ENCODE measurements around the gene RPA1. TPM values are rescaled to one million over a fixed set of nuclear protein-coding genes. Genes with fewer than 3 reads are reported as not detected.

Gene RPA1
- total and polyA plus RNA-seq, 10 of the 15 experiments (the other 5 are each of a cell fraction or from before 2014, with no cell fraction given): 35.9 to 198 (median 71.2) TPM

GRCh38 chr17:1807890-1808289 is 21.9 kb upstream of the RPA1 start:
- CTCF ChIA-PET: interaction anchor here (0.5 kb wide), 1 partner anchor 483 kb away, joined by 3 read pairs; no protein-coding TSS in a partner anchor
- H3K4me3 ChIP-seq: no peak overlapping the region
- H3K36me3 ChIP-seq (ENCODE audit: control insufficient read depth in 2 of 2, insufficient read depth in 2 of 2, low read length in 1 of 2): peaks cover 6 to 12% of the 10 kb centered on the region in 2 experiments; a peak in 3 of 4 replicates
- H3K4me1 ChIP-seq (ENCODE audit: control insufficient read depth, insufficient read depth, low read length): no peaks in the 10 kb centered on the region
- no peaks in the 10 kb centered on the region for H3K27me3 ChIP-seq (replicated peaks in 1 of 2; ENCODE audit: control insufficient read depth in 2 of 2, insufficient read depth in 2 of 2, low read length in 1 of 2)
- H3K9me3 ChIP-seq (replicated peaks; ENCODE audit: control insufficient read depth, insufficient read depth, low read length): no peaks in the 10 kb centered on the region
- in situ Hi-C loops (cut with MboI): no loop called here
- RAD21 ChIA-PET (ENCODE audit: unreplicated experiment): no interaction called here
- DNase-seq (ENCODE audit: low read depth, low spot score) (no peak), ATAC-seq (no peak), FAIRE-seq (no peak)
- no peak overlapping the region for H3K9ac ChIP-seq (ENCODE audit: control insufficient read depth, insufficient read depth, low read length)
- intact Hi-C loops (cut with micrococcal nuclease; ENCODE audit: unreplicated experiment): no loop called here
- POLR2A ChIA-PET: no interaction called here
- 99% methylated on average over 6 of the region's 6 CpGs for WGBS (ENCODE audit: insufficient coverage, insufficient replicate concordance, low lambda C conversion rate, missing lambda C conversion rate)
- no TSS peak for BruUV-seq (replicated peaks)
- H3K27ac ChIP-seq (ENCODE audit: control insufficient read depth, insufficient read depth): no peak overlapping the region
- H3K79me2 ChIP-seq (ENCODE audit: control insufficient read depth, insufficient read depth, low read length): no peaks in the 10 kb centered on the region
- H2AFZ ChIP-seq (ENCODE audit: control insufficient read depth, low read depth, low read length): no peak overlapping the region
- no peak overlapping the region for H3K4me2 ChIP-seq (ENCODE audit: control insufficient read depth, insufficient read depth)
- H4K20me1 ChIP-seq (ENCODE audit: control insufficient read depth, insufficient read depth): no peaks in the 10 kb centered on the region
- SMC1A ChIA-PET (ENCODE audit: uncharacterized antibody, unreplicated experiment): no interaction called here
- TF ChIP-seq ZNF622 (IDR thresholded peaks at IDR 0.05) (no peak), RELB (IDR thresholded peaks at IDR 0.05; ENCODE audit: low read depth) (no peak), FOXK2 (IDR thresholded peaks at IDR 0.05) (no peak), STAT3 (IDR thresholded peaks at IDR 0.05; ENCODE audit: low read depth, low read length) (no peak), USF1 (IDR thresholded peaks at IDR 0.05; ENCODE audit: borderline replicate concordance, extremely low read length, insufficient read depth, low read depth, low read length) (no peak), ETV6 (conservative IDR thresholded peaks at IDR 0.05 in 1 of 2, IDR thresholded peaks at IDR 0.05 in 1 of 2; ENCODE audit: borderline replicate concordance in 1 of 2, low read depth in 1 of 2) (no peak), NFYB (IDR thresholded peaks at IDR 0.05; ENCODE audit: insufficient read depth, low read depth, low read length) (no peak), CTCF (IDR thresholded peaks at IDR 0.05 in 2 of 3, conservative IDR thresholded peaks at IDR 0.05 in 1 of 3; ENCODE audit: control insufficient read depth in 2 of 3, extremely low read depth in 1 of 3, insufficient read depth in 1 of 3, low read depth in 3 of 3, low read length in 3 of 3) (no peak), MTA2 (IDR thresholded peaks at IDR 0.05; ENCODE audit: low read depth) (no peak), BCLAF1 (IDR thresholded peaks at IDR 0.05) (no peak), BCL3 (IDR thresholded peaks at IDR 0.05; ENCODE audit: borderline replicate concordance, insufficient read depth, low read depth, low read length, poor library complexity, severe bottlenecking) (no peak), SUPT20H (IDR thresholded peaks at IDR 0.05; ENCODE audit: borderline replicate concordance, control insufficient read depth, low read depth, low read length) (no peak), MYC (IDR thresholded peaks at IDR 0.05; ENCODE audit: insufficient read depth, insufficient read length, insufficient replicate concordance, low read length, severe bottlenecking) (no peak)
